ENCODE data around the gene FAM174B. TPM values are rescaled to one million over a fixed set of nuclear protein-coding genes. Genes with fewer than 3 reads are reported as not detected.

The FAM174B gene
- total RNA-seq, 1 donor from 2014 or later: 18.9 TPM

DNA sequence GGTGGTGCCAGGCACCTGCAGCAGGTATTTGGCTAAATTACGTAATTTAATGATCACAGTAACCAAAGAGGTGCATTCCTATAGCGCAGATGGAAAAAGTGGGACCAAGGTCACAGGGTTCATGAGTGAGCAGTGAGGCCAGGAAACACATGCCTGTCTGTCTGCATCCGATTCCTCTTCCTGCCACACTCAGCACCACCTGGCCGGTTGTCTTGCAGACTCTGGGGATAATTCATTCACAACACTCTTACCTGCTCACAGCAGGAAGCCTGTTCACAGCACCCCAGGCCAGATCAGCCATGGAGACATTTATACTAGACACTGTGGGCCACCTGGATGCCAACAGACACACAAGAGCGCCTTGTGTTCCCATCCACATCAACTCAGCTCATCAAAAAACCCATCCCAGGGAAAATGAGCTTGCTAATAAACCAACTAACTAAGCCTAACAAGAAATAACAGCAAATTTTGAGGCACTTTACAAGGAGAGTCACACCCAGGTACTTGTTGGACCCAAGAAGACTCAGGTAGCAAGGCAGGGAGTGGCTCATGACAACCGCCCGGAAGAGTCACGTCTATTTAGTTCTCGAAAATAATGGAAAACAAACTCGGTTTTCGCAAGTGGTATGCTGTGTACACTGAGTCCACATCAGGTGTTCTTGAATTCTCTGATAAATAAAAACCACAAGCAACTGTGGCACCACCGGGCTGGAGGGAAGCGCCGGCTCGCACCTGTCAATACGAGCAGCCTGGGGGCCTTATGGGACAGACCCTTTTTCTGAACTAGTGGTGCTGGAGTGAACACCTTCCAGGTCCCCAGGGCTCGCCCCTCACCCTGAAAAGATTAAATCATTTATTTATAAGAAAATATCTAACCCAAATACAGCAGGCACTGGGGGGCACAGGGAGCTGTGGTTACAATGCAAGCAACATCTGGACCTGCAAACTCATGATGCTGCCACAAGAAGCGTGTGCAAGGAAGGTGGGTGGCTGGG lies 40.5 kb downstream of the FAM174B start:
- DNase-seq (ENCODE audit: low read depth): no peak
- no peak for TF ChIP-seq CTCF (IDR thresholded peaks at IDR 0.05; ENCODE audit: insufficient read depth, low read length, poor library complexity, severe bottlenecking)
- no peak overlapping the region for H3K4me3 ChIP-seq (ENCODE audit: low read depth, low read length)
- no peaks in the 10 kb centered on the region for H3K36me3 ChIP-seq (ENCODE audit: control insufficient read depth, insufficient read depth, low read length)
- no peaks in the 10 kb centered on the region for H3K27me3 ChIP-seq (ENCODE audit: control insufficient read depth, insufficient read depth, low read length)

GRCh38 chr15:92614301-92614700 lies 41.3 kb downstream of the FAM174B start:
- Histone ChIP-seq H3K4me3 (ENCODE audit: low read depth, low read length) (no peak overlapping the region), H3K27me3 (ENCODE audit: control insufficient read depth, insufficient read depth, low read length) (no peaks in the 10 kb centered on the region), H3K36me3 (ENCODE audit: control insufficient read depth, insufficient read depth, low read length) (no peaks in the 10 kb centered on the region)
- DNase-seq (ENCODE audit: low read depth): no peak
- no peak for TF ChIP-seq CTCF (IDR thresholded peaks at IDR 0.05; ENCODE audit: insufficient read depth, low read length, poor library complexity, severe bottlenecking)

DNA sequence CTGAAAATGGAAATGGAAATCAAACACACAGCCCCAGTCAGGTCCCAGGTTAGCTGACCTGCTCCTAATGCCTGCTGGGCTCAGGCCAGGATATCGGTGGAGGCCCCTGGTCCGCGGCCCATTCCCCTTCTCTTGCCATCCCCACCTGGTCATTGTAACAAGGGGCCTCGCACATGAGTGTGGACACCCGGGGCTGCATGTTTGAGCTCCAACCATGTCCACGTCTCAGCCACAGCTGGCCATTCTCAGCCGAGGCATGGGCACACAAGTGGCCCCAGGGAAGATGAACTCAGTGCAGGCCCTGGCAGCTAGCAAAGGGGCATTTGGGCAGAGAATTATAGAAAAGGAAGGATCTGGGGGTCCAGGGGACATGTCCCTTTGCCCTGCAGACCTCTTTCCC lies 41.7 kb downstream of the FAM174B start:
- H3K27me3 ChIP-seq (ENCODE audit: control insufficient read depth, insufficient read depth, low read length): no peaks in the 10 kb centered on the region

GRCh38 chr15:92612891-92613290 lies 42.7 kb downstream of the FAM174B start:
- Histone ChIP-seq H3K27me3 (ENCODE audit: control insufficient read depth, insufficient read depth, low read length) (no peaks in the 10 kb centered on the region), H3K36me3 (ENCODE audit: control insufficient read depth, insufficient read depth, low read length) (no peaks in the 10 kb centered on the region), H3K4me3 (ENCODE audit: low read depth, low read length) (no peak overlapping the region)
- TF ChIP-seq CTCF (IDR thresholded peaks at IDR 0.05; ENCODE audit: insufficient read depth, low read length, poor library complexity, severe bottlenecking): no peak
- DNase-seq (ENCODE audit: low read depth): no peak

More for the DNA sequence above, 41.7 kb downstream of the FAM174B start:
- Histone ChIP-seq H3K4me3 (ENCODE audit: low read depth, low read length) (no peak overlapping the region), H3K36me3 (ENCODE audit: control insufficient read depth, insufficient read depth, low read length) (no peaks in the 10 kb centered on the region)
- DNase-seq (ENCODE audit: low read depth): no peak
- no peak for TF ChIP-seq CTCF (IDR thresholded peaks at IDR 0.05; ENCODE audit: insufficient read depth, low read length, poor library complexity, severe bottlenecking)

- H3K4me3 ChIP-seq (ENCODE audit: low read depth, low read length): no peak overlapping the region
- no peak for TF ChIP-seq CTCF (IDR thresholded peaks at IDR 0.05; ENCODE audit: insufficient read depth, low read length, poor library complexity, severe bottlenecking)
- H3K27me3 ChIP-seq (ENCODE audit: control insufficient read depth, insufficient read depth, low read length): no peaks in the 10 kb centered on the region
- no peaks in the 10 kb centered on the region for H3K36me3 ChIP-seq (ENCODE audit: control insufficient read depth, insufficient read depth, low read length)
- DNase-seq (ENCODE audit: low read depth): no peak
Observed at GRCh38 chr15:92611995-92612745, 43.4 kb downstream of the FAM174B start.
